AG09309 (cell line): ENCODE data around the gene CORO7.

Experiments used
- DNase-seq: peaks from one replicate; pipeline ENCODE4 v3.0.0-alpha.2; 2010; ENCODE audit warnings: low read depth
- H3K4me3 ChIP-seq: 2 replicates; pipeline ENCODE4 v1.5.1; 2011; ENCODE audit warnings: mild to moderate bottlenecking, low read depth, low read length, moderate library complexity; ENCODE audit not compliant: control insufficient read depth
- TF ChIP-seq, protein P1 (sequence below): IDR thresholded peaks from 2 replicates; pipeline ENCODE4 v1.5.1; 2011; ENCODE audit warnings: mild to moderate bottlenecking, low read depth, low read length, inconsistent platforms; ENCODE audit not compliant: insufficient read depth, control insufficient read depth; ENCODE audit errors: missing control alignments

The CORO7 gene

DNA sequence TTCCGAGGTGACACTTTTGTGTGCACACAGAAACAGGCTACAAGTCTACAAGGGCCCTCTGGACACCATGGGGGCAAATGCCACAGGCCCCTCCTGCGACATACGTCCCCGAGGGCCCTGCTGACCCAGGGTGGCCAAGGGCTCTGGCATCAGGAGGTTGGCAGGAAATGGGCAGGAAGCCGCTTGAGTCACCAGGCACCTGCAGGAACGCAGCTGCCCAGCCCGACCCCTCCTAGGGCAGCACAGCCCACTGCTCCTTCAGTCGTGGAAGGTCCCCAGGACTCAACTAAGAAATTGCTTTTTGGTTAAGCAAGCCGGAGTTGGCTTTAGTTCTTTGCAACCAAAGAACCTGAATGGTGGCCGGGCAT is 8.1 kb downstream of the CORO7 start:
- no peak for DNase-seq
- TF ChIP-seq, protein P1, sequence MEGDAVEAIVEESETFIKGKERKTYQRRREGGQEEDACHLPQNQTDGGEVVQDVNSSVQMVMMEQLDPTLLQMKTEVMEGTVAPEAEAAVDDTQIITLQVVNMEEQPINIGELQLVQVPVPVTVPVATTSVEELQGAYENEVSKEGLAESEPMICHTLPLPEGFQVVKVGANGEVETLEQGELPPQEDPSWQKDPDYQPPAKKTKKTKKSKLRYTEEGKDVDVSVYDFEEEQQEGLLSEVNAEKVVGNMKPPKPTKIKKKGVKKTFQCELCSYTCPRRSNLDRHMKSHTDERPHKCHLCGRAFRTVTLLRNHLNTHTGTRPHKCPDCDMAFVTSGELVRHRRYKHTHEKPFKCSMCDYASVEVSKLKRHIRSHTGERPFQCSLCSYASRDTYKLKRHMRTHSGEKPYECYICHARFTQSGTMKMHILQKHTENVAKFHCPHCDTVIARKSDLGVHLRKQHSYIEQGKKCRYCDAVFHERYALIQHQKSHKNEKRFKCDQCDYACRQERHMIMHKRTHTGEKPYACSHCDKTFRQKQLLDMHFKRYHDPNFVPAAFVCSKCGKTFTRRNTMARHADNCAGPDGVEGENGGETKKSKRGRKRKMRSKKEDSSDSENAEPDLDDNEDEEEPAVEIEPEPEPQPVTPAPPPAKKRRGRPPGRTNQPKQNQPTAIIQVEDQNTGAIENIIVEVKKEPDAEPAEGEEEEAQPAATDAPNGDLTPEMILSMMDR: no peak
- no peak overlapping the region for H3K4me3 ChIP-seq

DNA sequence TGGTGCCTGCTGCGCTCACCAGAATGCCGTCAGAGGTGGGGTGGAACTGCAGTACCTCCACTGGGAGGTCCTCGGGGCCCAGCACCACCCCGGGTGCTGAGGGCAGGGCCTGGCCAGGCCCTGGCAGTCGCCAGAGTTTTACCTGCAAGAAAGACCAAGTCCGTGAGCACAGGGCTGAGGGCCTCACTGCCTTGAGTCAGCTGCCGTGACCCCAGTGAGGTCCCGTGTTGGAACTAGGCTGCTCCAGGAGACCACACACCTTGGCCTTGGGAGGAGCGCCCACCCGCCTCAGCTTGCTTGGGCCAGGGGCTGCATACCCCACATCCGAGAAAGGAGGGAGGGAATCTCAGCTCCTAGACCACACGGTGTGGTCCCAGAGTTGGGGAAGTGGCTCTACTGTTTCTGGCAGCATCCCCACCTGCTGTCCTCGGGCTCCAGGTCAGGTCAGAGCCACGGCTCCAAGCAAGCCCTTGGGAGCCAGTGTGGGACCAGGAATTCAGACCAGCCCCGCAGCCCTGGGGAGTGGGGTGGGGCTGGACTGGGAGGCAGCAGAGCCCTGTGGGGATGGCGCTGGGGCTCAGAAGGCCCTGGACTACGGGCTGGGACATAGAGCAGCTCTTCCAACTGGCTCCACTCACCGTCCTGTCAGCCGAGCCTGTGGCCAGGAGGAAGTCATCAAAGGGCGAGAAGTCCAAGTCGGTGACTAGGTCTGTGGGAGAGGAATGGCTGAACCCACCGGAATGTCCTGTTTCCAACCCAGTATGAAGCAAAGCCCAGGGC is 8.7 kb downstream of the CORO7 start:
- TF ChIP-seq, protein P1: no peak
- no peak overlapping the region for H3K4me3 ChIP-seq
- DNase-seq: no peak

DNA sequence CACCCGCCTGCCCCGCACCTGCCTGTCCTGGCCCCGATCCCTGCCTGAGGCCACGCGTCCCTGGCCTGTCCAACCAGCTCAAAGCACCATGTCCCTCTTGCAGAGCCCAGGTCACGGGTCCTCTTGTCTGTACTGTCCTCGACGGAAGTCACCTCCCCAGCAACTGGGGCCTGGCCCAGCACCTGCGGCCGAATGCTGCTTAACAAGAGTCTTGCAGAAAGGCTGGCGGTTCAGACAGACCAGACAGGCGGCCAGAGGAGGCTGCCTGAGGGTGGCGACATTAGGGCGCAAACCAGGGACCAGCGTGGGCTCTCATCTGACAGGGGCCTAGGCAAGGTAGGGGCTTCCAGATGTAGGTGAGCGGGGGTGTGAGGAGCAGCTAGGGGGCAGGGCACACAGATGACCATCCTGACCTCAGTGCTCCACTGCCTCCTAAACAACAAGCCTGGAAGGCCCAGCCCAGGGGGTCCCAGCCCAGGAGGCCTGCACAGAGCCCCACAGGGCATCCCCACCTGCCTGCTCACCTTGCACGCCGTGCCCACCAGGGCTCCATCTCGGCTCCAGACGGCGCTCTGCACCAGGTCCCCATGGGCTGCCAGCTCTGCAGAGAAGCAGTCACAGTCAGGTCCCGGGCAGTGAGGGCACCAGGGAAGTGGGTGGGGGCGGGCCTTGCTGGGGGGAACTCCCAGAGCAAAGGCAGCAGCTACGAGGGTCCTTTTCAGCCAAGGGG is 11.3 kb downstream of the CORO7 start:
- H3K4me3 ChIP-seq: no peak overlapping the region
- TF ChIP-seq, protein P1: no peak
- DNase-seq: no peak

DNA sequence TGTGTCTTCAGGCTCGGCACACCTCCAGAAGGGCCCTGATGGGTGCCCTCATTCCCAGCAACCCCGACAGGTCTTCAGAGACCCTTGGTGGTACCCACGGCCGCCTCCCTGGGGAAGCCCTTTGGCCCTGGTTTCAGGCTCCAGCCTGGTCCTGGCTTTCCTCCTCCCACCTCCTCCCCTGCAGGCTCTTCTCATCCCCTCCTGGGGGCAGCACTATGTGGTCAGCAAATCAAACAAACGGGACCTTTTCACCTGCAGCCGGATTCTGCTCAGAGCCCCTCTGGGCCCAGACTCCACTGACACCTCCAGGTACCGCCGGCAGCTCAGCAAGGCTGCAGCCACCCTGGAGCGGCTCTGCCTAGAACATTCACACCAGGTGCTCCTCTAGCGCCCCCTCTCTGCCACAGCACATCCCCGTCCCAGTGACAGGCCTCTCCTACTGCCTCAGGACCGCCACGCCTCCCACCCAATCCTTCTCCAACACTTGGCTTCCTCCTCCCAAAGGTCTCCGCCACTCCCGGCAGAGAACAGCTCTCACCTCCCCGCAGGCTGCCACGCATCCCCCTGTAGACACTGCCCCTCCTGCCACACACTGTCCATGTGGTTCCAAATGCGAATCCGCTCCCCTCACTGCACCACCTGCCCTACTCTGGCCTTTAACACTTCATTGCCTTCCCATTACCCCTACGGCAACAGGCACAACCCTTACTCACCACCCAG is 12.0 kb downstream of the CORO7 start:
- TF ChIP-seq, protein P1: peak; percentile 85
- DNase-seq: no peak
- no peak overlapping the region for H3K4me3 ChIP-seq

DNA sequence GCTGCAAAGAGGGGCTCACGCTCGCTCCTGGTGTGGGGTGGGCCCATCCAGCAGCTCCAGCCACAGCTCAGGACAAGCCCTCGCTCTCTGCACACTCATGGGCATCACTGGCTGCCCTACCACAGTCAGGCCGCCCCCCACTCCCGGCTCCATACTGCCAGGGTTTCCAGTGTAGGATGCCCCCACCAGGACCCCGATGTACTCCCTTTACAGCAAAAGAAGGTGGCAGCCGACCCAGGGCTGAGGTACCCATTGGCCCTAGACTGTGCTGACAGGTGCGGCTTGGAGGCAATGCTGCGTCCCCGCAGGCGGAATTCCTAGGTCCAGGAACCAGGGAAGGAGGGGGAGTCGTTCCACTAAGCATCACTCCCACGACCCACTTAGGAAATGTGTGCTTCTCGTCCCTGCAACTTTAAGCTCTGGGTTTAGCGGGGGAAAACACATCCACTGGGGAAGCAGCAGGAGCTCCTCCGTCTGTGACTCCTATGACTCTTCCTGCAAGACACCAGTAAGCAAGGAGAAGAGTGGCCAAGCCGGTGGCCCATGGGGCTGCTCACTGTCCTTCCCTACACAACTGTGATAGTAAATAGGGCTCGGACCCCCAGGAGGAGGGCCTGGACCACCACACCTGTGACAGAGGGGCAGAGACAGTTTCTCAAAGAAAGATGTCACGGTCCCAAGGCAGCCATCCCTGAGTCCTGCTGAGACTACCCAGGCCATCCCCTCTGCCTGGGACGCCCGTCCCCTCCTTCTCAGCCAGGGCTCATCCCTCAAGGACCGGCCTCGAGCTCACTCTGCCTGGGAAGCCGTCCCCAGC is 13.1 kb downstream of the CORO7 start:
- TF ChIP-seq, protein P1: no peak
- DNase-seq: no peak
- H3K4me3 ChIP-seq: no peak overlapping the region

DNA sequence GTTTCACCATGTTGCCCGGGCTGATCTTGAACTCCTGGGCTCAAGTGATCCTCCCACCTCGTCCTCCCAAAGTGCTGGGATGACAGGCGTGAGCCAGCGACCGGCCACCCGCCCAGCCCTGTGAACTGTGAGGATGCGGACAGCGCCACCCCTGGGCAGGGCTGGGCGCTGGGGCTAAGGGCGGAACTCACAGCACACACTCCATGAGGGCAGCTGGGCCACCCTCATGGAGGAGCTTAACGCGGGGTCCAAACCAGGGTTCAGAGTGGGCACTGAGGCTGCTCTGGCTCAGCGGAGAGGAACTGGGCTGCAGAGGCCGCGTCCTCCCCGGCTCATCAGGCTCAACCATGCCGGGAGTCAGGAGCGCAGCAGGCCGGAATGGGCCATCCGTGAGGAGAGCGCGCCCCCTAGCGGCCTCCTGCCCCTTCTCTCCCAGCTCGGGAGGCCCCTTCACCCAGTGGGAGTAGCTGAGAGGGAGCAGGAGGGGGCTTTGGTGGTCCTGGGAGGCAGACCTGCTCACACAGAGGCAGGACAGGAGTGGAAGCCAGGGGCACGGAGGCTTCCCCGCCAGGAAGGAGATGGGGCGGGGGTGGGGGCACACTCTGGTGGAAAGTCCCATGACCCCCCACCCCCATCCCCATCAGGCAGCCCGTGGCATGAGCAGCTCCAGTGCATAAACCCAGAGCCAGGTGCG is 13.8 kb downstream of the CORO7 start:
- TF ChIP-seq, protein P1: peak; percentile 92
- H3K4me3 ChIP-seq: no peak overlapping the region
- DNase-seq: no peak
